Stimulated activated CD4-positive, alpha-beta T cell treated with anti-CD3 and anti-CD28 coated beads, Interleukin-1b, Interleukin-23, amount 100 ng/mL, for 4 hours (primary cell): ENCODE measurements around the gene OR8B2.
"Not testable (repeated sequence)": the region's sequence is repeated elsewhere in the genome, so short reads cannot be mapped to it uniquely, and the experiment has no call there.

ENCODE experiments used
- DNase-seq, 2 donors: peaks; one replicate each; pipeline ENCODE4 v3.0.0-alpha.2; 2020; ENCODE audit warnings: low read depth in 2 of 2

OR8B2 gene, protein sequence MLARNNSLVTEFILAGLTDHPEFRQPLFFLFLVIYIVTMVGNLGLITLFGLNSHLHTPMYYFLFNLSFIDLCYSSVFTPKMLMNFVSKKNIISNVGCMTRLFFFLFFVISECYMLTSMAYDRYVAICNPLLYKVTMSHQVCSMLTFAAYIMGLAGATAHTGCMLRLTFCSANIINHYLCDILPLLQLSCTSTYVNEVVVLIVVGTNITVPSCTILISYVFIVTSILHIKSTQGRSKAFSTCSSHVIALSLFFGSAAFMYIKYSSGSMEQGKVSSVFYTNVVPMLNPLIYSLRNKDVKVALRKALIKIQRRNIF

DNA sequence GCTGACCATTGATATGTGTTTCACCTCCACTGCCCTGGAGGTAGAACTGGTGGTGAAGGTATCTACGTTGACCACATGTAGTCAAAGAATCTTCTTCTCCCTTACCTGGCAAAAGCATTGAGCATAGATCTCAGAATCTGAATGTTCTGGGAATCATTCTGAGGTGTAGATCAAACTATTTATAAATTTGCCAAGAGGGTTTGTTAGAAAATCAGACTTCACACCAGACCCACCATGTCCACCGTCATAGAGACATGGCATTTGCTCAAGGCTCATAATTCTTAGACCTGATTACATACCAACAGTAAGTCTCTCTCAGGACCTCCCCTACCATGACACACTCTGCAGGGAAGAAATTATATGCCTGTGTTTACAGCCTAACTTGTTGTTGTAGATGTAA lies at the start of gene OR8B2:
Gene OR8B2 (minus strand): TSS at position 101 of the 400 bp plus-strand sequence. CDS start 1,156 bp downstream, outside the sequence.
- no peak for DNase-seq

DNA sequence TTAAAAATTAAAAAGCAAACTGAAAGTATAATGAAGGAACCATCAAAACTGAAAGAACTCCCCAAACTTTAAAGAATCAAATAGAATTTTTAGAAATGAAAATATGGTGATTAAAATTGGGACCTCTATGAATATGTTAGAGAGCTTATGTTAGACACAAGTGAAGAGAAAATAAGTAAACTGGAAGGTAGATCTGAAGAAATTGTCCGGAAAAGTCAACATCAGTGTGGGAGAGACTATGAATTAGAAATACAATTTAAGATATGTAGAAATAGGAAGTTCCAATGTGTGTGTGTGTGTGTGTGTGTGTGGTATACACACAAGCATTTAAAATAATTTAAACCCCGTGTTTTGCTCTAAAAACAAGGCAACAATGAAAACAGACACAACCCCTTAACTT lies 45.3 kb upstream of the OR8B2 start:
- DNase-seq: no peak

DNA sequence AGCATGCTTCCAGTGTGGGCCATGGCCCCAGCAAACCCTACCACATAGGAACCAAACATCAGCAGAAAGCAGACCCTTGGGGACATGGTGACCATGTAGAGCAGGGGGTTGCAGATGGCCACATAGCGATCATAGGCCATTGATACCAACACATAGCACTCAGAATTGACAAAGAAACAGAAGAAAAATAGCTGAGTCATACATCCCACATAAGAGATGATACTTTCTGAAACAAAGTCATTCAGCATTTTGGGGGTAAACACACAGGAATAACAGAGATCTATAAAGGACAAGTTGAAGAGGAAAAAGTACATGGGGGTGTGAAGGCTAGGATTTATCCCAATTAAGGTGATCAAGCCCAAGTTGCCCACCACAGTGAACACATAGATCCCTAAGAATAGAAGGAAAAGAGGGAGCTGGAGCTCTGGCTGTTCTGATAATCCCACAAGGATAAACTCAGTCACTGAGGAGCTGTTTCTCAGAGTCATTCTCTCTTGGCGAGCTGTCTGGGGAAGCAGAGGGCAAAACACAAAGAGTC lies 40.2 kb upstream of the OR8B2 start, which contains the start of gene OR8B4:
Gene OR8B4 (minus strand): TSS at position 488 of the 538 bp plus-strand sequence. CDS start 0 bp downstream, at position 488.
- no peak for DNase-seq

DNA sequence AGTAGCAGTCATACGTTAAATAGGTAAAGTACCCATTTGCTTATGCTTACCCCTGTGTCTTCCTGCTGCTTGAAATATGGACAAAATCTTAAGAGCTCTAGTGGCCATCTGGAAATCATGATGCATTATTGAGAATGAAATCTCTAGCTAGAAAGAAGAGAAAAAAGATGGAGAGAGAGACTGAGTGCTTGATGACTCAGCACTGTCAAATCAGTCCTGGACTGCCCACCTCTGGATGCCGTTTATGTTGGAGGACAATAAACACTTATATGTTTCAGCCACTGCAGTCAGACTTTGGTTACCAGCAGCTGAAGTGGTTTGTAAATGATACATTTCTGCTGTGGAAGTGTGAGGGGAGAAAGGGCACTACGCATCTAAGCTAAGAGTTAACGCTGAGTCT lies 36.7 kb upstream of the OR8B2 start:
- DNase-seq: no peak

DNA sequence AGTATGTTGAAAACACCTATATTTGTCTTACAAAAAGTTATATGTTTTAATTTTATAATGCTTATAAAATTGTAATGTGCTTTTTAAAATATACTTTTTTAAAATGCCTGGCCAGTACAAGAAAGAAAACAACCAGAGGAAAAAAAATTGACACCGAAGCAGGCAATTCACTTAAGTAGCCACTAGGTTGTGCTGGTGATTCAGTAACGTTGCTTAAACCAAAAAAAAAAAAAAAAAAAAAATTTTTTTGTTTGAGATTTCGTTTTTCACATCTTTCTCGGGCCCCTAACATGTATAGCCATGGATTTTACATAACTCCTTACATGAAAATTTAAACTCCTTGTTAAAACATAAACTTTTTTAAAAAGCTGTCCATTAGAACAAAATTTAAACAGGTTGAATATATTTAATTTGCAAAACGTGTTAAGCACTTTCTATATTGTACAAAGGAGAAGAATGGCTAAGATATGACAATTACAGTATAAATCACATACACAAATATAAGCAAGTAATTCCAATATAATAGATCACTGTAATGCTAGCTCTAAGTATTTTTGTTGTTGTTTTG lies 31.1 kb upstream of the OR8B2 start:
- no peak for DNase-seq

DNA sequence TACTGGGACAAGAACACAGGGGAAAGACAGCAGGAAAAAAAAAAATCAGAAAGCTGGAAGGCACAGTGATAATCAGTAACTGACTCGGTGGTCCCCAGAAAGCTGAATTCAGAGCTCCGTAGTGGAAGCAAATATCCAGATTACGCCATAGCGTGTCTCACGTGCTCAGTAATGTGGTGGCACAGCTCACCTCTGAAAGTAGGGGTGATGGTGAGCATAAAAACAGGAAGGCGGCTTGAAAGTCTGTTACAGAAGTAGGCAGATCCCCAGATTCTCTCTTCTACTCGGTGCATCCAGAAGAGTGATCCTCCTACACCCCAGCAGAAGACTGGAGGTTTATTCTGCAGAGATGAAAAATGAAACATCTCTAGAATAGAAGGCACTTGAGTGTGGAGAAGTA lies 25.6 kb upstream of the OR8B2 start:
- no peak for DNase-seq

DNA sequence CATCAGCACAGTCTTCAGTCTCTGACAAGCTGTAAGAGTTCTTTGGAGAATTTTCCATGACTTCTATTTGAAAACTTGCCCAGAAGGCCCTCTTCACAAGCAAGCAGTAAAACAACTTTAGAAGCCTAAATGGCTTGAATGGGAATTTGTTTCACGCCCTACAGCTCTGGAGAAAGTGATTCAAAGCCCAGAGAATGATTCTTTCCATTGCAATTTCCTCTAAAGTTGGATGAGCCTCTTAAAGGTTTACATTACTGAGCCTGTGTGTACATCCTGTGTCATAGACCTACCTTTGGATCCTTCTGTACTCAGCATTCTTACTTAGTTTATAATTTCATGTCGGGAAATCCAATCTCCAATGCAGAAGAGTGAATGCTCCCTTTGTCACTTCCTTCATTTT lies 21.3 kb upstream of the OR8B2 start:
- DNase-seq: no peak

DNA sequence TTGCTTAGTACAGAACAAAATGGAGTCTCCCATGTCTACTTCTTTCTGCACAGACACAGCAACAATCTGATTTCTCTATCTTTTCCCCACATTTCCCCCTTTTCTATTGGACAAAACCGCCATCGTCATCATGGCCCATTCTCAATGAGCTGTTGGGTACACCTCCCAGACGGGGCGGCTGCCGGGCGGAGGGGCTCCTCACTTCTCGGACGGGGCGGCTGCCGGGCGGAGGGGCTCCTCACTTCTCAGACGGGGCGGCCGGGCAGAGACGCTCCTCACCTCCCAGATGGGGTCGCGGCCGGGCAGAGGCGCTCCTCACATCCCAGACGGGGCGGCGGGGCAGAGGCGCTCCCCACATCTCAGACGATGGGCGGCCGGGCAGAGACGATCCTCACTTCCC lies 18.9 kb upstream of the OR8B2 start:
- not testable (repeated sequence) for DNase-seq

DNA sequence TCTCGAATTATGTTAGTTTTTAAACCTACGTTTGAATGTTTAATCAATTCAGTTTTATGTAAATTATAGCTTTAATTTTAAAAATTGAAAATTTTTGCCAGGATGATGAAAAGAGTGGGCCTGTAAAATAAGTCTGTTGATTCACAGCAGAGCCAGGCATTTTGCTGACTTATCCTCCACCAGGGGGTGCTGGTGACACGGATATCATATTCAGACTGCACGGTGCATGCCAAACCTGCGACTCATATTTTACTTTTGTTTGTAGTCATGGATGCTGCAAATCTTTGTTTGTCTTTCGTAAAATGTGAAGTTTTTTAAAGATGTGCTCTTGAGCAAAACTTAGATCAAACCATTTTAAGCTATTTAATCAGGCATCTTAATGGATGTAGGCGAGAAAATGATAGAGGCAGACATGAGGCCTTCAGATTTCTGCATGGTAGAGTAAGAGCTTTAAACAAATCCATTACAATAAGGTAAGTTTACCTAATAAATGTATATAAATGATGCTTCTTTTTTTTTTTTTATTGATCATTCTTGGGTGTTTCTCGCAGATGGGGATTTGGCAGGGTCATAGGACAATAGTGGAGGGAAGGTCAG lies 18.1 kb upstream of the OR8B2 start:
- DNase-seq: peak; percentile 6 to 18

DNA sequence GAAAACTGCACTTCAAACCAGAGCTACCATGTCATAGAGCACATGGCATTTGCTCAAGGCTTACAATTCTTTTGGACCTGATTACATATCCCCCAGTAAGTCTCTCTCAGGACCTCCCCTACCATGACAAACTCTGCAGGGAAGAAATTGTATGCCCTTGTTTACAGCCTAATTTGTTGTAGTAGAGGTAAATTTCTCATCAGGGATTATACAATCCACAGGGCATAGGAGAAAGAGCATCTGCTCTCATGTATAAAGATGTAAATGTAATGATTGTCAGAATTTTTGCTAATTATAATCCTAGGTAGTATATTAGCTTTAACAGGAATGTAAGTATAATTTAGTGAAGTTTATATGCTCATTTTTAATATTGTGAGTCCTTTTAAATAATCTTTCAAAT lies 14.6 kb upstream of the OR8B2 start, which contains the start of gene OR8B3:
Gene OR8B3 (minus strand): TSS at position 101 of the 400 bp plus-strand sequence. CDS start 1,673 bp downstream, outside the sequence.
- no peak for DNase-seq

DNA sequence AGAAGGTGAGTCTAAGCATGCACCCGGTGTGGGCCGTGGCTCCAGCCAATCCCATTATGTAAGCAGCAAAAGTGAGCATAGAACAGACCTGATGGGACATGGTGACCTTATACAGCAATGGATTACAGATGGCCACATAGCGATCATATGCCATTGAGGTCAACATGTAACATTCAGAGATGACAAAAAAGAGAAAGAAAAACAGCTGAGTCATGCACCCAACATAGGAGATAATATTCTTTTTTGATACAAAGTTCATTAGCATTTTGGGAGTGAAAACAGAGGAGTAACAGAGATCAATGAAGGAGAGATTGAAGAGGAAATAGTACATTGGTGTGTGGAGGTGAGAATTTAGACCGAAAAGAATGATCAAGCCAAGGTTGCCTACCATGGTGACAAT lies 12.5 kb upstream of the OR8B2 start:
- not testable (repeated sequence) for DNase-seq

DNA sequence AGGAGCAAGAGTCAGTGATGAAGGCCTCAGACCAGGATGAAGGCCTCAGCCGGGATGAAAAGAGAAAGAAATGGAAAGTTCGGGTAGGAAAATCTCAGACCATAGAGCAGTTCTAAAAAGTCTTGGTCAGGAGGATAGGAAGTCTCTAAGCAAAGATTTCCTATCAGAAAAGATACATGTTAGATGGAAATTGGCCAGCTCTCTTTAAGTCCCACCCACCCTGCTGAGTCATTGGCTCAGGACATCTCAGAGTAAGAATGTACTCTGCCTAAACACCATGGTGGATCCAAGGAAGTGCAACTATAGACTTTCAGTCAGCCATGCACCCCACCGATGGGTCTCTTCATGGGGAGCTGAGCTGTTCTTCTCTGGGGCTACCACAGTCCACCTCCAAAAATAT lies 10.1 kb upstream of the OR8B2 start:
- DNase-seq: no peak

DNA sequence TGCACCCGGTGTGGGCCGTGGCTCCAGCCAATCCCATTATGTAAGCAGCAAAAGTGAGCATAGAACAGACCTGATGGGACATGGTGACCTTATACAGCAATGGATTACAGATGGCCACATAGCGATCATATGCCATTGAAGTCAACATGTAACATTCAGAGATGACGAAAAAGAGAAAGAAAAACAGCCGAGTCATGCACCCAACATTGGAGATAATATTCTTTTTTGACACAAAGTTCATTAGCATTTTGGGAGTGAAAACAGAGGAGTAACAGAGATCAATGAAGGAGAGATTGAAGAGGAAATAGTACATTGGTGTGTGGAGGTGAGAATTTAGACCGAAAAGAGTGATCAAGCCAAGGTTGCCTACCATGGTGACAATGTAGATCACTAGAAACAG lies 1.4 kb downstream of the OR8B2 start:
- not testable (repeated sequence) for DNase-seq

DNA sequence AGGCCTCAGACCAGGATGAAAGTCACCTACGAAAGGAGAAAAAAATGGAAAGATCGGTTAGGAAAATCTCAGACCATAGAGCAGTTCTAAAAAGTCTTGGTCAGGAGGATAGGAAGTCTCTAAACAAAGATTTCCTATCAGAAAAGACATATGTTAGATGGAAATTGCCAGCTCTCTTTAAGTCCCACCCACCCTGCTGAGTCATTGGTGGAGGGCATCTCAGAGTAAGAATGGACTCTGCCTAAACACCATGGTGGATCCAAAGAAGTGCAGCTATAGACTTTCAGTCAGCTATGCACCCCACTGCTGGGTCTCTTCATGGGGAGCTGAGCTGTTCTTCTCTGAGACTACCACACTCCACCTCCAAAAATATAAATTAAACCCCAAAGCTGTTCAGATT lies 3.7 kb downstream of the OR8B2 start:
- no peak for DNase-seq

DNA sequence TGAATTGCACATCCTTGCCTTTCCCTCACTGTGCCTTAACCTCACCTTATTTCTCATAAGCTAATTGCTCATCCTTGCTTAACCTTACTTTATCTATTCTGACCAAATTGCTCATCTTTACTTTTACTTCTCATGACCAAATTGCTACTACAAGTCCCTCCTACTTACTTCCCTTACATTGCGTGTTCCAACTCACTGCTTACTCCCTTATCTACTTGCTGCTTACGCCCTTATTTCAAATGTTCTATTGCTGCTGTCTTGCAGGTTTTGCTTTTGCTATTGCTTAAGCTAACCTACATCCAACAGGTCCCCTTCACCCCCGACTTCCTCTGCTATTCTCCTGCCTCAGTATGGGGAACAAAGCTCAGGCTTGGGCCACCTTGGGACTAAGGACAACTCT lies 8.0 kb downstream of the OR8B2 start:
- no peak for DNase-seq

DNA sequence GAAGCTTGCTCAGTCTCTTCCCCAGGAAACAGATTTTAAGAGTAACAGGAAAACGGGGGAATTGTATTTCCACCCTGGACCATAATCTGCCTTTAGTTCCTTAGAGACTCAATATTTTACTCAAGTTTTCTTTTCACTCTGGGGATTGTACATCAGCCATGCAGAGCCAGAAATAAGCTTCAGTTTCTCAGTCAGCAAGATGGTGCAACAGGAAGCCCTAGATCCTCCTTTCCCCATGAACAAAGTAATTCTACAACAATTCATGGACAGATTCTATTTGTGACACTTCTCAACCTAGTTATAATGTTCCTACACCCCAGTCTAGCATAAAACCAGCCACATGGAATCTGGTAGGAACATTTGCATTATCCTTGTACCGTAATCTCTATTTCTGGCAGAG lies 24.7 kb downstream of the OR8B2 start:
- DNase-seq: no peak

DNA sequence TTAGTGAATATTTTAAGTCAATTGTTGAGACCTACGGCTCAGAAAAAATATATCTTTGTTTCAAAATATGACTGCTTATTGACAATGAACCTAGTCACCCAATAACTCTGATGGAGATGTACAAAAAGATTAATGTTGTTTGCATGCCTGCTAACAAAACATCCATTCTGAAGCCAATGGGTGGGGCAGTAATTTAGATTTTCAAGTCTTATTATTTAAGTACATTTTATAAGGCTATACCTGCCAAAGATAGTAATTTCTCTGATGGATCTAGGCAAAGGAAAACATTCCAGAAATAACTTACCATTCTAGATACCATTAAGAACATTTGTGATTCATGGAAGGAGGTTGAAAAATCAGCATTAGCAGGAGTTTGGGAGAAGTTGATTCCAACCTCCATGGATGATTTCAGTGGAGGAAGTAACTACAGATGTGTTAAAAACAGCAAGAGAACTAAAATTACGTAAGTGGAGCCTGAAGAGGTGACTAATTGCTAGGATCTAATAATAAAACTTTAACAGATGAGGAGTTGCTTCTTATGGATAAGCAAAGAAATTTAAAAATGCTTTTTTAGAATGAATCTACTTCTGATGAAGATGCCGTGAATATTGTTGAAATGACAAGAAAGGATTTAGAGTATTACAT lies 37.9 kb downstream of the OR8B2 start:
- DNase-seq: no peak

DNA sequence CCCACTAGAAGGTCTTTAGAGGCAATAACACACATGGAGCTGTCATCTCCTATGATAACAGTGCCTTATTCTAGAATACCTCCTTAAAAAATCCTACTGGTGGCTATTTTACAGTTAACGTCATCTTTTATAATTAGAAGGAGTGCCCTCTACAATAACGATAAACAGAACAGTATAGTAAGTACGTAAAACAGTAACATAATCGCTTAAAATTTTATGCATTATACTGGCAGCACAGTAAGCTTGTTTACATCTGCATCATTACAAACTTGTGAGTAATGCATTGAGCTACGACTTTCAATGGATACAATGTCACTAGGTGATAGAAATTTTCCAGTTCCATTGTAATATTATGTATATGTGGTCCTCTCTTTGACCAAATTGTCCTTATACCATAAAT lies 40.0 kb downstream of the OR8B2 start:
- no peak for DNase-seq

DNA sequence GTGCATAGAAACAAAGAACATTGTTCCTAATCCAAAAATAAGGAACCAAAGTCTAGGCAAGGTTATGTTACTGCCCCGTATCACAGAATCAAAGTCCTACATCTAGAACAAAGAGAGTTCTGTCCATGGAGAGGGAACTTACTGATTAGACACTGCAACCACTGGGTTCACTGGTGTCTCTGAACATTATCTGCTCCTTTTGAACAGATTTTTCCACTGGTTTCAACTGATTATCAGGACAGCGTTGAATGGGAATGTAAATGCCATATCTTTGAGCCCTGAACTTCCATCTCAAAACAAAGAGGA lies 44.2 kb downstream of the OR8B2 start:
- DNase-seq: no peak

DNA sequence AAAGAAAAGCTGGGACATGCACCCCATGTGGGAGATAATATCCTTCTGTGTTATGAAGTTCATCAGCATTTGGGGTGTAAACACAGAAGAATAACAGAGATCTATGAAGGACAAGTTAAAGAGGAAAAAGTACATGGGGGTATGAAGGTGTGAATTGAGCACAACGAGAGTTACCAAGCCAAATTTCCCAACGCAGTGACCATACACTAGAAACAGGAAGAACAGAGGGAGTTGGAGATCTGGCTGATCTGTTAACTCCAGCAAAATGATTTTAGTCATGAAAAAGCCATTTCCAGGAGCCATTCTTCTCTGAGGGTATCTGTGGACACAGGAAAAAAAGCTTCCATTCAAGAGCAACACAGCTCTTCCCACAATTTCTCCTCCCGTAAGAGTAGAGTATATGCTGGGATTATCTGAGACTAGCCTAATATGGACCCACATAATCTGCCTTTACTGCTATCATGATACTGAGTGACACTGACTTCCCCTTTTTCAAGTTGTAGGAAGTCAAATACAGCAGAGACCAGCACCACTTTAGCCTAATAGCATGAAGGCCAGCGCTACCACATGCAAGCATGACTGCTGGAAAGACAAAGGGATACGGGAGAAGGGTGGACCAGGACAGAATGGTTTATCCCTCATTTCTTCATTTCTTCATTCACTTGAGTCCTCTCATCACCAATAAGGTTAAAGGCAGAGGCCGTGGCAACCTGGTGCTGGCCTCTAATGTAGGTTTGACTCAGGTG lies 44.7 kb downstream of the OR8B2 start:
- DNase-seq: no peak
